HEK293T (cell line): ENCODE data around the gene POLR3B.

Experiments
- ARNT ChIP-seq: fragments of 450-650 bp; IDR thresholded peaks from 2 replicates; pipeline ENCODE4 v1.6.1; 2017; ENCODE audit warnings: mild to moderate bottlenecking
- BHLHE40 ChIP-seq: fragments of 450-650 bp; IDR thresholded peaks from 2 replicates; pipeline ENCODE4 v1.6.1; 2016; ENCODE audit warnings: mild to moderate bottlenecking, moderate library complexity, borderline replicate concordance
- CTBP1 ChIP-seq: fragments of 450-650 bp; IDR thresholded peaks from 2 replicates; pipeline ENCODE4 v1.6.1; 2016; ENCODE audit warnings: borderline replicate concordance
- FOXK2 ChIP-seq: fragments of 450-650 bp; IDR thresholded peaks from 2 replicates; pipeline ENCODE4 v1.6.1; 2016; ENCODE audit warnings: mild to moderate bottlenecking
- HDGF ChIP-seq: fragments of 450-650 bp; IDR thresholded peaks from 2 replicates; pipeline ENCODE4 v1.6.1; 2017; ENCODE audit warnings: antibody characterized with exemption, borderline replicate concordance
- L3MBTL2 ChIP-seq: fragments of 450-650 bp; conservative IDR thresholded peaks from 2 replicates; pipeline ENCODE4 v1.6.1; 2016; ENCODE audit warnings: mild to moderate bottlenecking
- LEF1 ChIP-seq: fragments of 450-650 bp; IDR thresholded peaks from 2 replicates; pipeline ENCODE4 v1.6.1; 2017; ENCODE audit warnings: mild to moderate bottlenecking, borderline replicate concordance
- SP1 ChIP-seq: fragments of 450-650 bp; IDR thresholded peaks from 2 replicates; pipeline ENCODE4 v1.6.1; 2017

DNA sequence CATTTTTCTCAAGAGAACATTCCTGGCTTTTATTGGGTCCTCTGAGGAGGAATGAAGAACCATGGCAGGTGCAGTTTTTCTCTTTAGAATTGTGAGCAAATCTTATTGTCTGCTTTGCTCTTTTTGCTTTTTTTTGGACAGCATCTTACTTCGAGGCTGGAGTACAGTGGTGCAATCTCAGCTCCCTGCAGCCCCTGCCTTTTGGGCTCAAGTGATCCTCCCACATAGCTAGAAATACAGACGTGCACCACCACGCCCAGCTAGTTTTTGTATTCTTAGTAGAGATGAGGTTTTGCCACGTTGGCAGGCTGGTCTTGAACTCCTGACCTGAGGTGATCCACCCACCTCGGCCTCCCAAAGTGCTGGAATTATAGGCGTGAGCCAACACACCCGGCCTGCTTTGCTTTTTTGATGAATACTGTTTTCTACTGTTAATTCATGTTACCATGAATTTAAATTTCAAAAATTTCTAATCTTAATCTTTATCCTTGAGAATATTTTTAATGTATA, 71.5 kb downstream of the POLR3B start:
- TF ChIP-seq FOXK2 (no peak), CTBP1 (no peak), L3MBTL2 (no peak), BHLHE40 (no peak), LEF1 (no peak), ARNT (no peak), SP1 (no peak), HDGF (no peak)
